Stimulated activated CD4-positive, alpha-beta T cell treated with anti-CD3 and anti-CD28 coated beads, Interleukin-1b, Interleukin-23, amount 100 ng/mL, for 1 hour (primary cell): Measurements from ENCODE around the gene CAVIN2.

Experiments used
- DNase-seq, 2 donors: peaks; one replicate each; pipeline ENCODE4 v3.0.0-alpha.2; 2020; ENCODE audit warnings: low read depth in 2 of 2

Gene CAVIN2, protein sequence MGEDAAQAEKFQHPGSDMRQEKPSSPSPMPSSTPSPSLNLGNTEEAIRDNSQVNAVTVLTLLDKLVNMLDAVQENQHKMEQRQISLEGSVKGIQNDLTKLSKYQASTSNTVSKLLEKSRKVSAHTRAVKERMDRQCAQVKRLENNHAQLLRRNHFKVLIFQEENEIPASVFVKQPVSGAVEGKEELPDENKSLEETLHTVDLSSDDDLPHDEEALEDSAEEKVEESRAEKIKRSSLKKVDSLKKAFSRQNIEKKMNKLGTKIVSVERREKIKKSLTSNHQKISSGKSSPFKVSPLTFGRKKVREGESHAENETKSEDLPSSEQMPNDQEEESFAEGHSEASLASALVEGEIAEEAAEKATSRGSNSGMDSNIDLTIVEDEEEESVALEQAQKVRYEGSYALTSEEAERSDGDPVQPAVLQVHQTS

DNA sequence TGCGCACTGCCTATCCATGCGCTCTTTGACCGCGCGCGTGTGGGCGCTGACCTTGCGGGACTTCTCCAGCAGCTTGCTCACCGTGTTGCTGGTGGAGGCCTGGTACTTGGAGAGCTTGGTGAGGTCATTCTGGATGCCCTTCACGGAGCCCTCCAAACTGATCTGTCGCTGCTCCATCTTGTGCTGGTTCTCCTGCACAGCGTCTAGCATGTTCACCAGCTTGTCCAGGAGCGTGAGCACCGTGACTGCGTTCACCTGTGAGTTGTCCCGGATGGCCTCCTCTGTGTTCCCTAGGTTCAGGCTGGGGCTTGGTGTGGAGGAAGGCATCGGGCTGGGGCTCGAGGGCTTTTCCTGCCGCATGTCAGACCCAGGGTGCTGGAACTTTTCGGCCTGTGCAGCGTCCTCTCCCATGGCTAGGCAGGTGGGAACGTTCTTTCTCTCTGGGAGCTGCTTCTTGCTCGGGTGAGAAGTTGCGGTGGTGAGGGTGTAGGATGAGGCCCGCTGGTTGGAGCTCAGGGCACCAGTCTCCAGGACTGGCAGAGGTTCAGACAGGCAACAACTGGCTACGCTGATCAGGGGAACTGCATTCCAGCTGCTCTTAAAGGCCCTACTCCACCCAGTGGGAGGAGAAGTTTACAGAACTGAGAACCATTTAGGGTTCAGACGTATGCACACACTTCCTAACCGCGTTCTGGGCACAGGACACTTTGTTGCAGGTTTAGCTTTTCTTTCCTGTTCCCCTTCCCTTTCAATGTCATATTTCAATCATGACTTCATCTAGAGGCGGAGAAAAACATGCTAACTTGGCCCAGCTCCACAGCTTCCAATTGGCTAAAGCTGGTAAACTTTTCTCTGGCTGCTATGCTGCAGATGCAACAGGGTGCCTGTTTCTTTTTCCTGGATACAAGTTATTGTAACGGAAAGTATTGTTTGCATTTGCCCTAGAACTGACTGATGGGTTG, at the start of gene CAVIN2:
Gene CAVIN2, minus strand, starts transcription at position 574 of the 962 bp plus-strand sequence. Its CDS starts 163 bp downstream, at position 411.
- no peak for DNase-seq

GRCh38 chr2:191895743-191896142, 48.9 kb upstream of the CAVIN2 start:
- no peak for DNase-seq

- no peak for DNase-seq
Measured at GRCh38 chr2:191895195-191895594, 48.3 kb upstream of the CAVIN2 start.

- DNase-seq: no peak
Measured at GRCh38 chr2:191894681-191895147, 47.8 kb upstream of the CAVIN2 start.

GRCh38 chr2:191892391-191892790, 45.5 kb upstream of the CAVIN2 start:
- no peak for DNase-seq

DNA sequence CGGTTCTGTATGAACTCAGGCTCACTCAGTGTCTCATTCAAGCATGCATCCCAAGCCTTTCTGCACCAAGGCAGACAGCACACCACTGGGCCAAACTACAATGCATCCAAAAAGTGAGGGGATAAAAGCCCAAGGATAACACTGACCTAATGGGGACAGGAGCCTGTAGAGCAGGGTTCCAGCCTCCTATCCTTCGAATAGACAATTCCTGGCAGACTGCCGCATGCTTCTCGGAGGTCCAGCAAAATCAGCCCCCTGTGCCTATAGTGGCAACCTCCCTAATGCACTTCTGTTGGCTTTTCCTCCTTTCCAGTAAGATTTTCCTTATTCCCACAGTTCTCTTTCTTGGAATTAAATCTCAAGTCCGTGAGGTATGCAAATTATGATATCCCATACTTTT, 44.8 kb upstream of the CAVIN2 start:
- DNase-seq: no peak

- no peak for DNase-seq
Measured at GRCh38 chr2:191889931-191890330, 43.0 kb upstream of the CAVIN2 start.

DNA sequence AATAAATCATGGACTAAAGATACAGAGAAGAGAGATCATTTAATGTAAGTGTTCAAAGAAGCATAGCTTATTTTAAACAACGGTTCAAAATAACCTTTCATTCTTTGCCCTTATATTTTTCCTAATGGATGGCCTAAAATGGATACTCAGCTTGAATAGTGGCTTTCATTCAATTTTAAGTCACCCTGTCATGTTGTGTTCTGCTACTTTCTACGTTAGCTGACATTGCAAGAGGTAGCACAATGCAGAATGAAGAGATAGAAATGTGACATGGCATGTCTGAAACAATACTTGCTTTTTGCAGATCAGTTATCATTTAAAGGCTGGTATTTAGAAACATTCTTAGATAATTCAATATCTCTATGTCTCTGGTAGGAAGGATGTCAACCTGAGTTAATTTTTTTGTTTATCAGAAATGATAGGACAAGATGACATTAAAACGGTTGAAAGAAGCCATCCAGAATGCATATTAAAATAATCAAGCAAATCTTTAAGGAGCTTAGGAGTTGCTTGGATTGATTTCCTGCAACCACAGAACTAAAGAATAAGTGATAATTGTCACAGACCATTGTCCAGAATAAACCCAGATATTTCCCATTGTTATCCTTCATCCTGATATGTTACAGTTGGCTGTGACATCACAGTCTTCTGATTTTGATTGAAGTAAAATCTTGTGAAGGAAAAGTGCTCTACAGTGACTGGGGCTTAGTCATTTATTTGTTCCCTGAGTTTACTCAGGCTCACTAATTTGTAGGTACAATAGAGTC, 41.7 kb upstream of the CAVIN2 start:
- no peak for DNase-seq

- DNase-seq: no peak
Measured at GRCh38 chr2:191885650-191886049, 38.8 kb upstream of the CAVIN2 start.

GRCh38 chr2:191885098-191885497, 38.2 kb upstream of the CAVIN2 start:
- DNase-seq: no peak

- DNase-seq: no peak
Measured at GRCh38 chr2:191881982-191882816, 35.3 kb upstream of the CAVIN2 start.

DNA sequence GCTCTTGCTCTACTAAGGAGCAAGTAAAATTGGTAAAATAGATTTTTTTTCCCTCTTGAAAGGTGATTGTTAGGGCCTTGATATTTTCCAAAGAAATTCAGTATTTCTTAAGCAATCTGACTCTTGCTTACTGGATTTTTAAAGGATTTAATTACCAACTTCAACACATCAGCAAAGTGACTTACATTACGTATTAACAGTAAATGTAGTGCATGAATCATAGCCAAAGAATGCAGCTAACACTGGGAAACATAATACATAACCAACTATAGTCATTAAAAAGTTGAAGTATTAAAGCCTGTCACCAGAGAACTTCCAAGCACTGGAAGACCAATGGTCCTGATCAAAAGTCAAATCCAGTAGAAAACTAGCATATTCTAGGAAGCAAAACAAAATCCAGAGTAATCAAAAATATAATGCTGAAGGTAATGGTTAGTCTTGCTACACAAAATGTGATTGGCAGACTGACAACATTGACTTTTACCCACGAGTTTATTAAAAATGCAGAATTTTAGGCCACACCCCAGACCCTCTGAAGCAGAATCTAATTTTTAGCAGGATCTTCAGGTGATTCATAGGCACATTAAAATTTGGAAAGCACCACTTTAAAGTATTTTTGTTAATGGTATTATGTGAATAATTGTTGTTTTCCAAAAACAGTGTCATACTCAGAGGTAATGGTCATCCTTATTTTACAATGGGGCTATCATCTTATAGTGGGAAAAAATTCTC, 31.8 kb upstream of the CAVIN2 start:
- no peak for DNase-seq

- DNase-seq: no peak
Measured at GRCh38 chr2:191877875-191878274, 31.0 kb upstream of the CAVIN2 start.

- no peak for DNase-seq
Measured at GRCh38 chr2:191875859-191876258, 29.0 kb upstream of the CAVIN2 start.

GRCh38 chr2:191870744-191871143, 23.9 kb upstream of the CAVIN2 start:
- DNase-seq: no peak

GRCh38 chr2:191869781-191870180, 22.9 kb upstream of the CAVIN2 start:
- no peak for DNase-seq

DNA sequence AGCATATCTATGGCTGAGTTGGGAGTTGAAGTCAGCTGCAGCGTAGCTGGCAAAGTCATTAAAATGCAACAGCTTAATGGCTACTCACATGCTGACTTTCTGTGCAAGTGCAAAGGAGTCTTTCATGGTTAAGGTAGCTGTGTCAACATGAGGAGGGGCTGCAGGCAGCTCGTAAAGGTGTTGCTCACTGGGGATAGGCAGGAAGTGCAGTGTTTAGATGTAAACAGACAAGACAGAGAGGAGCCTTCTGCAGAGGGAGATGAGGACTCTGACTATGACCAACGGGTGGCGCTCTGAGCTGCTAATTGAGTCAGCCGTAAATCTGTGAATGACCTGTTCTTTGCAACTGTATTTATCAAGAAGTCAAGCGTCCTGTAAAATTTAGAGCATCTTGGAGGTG, 22.3 kb upstream of the CAVIN2 start:
- no peak for DNase-seq

DNA sequence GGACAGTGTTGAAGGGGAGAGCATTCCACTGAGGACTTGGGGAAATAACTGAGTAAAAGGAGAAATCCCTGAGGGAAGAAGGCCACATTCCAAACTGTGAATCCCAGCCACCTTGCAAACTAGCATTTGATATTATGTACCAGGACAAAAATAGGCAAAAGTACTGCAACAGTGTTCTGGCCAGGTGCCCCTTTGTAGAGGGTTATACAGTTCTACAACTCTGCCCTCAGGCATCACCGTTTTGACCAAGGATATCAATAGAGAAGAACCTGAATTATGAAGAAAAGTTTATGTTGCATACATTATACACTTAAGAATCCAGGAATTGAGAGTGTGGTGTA, 20.6 kb upstream of the CAVIN2 start:
- DNase-seq: no peak

GRCh38 chr2:191866675-191867506, 20.0 kb upstream of the CAVIN2 start:
- DNase-seq: no peak
